ENCODE measurements around the gene C17orf114.

GRCh38 chr17:4777969-4778760, 24.0 kb downstream of the C17orf114 start:
- TF ChIP-seq CTCF (IDR thresholded peaks at IDR 0.05; ENCODE audit: low read depth, low read length), result no peak
- TF ChIP-seq POLR2A (IDR thresholded peaks at IDR 0.05; ENCODE audit: extremely low read depth, insufficient read length), result no peak

Measured in NB4 (cell line).